22Rv1 (cell line): Measurements from ENCODE around the gene ZNF678.
"Not testable (repeated sequence)": the region's sequence is repeated elsewhere in the genome, so short reads cannot be mapped to it uniquely, and the experiment has no call there.

Experiments used
- CTCF ChIP-seq: fragments of 450-650 bp; IDR thresholded peaks from 2 replicates; pipeline ENCODE4 v1.5.1; 2017; ENCODE audit warnings: mild to moderate bottlenecking
- ZFX ChIP-seq: fragments of 450-650 bp; IDR thresholded peaks from 2 replicates; pipeline ENCODE4 v1.6.1; 2017; ENCODE audit warnings: antibody characterized with exemption, borderline replicate concordance

GRCh38 chr1:227596222-227596621 is 32.9 kb downstream of the ZNF678 start:
- TF ChIP-seq CTCF, ZFX: not testable (repeated sequence)
